D721Med (cell line): Measurements from ENCODE around the gene AP2A2.

ENCODE experiments used
- DNase-seq: peaks from one replicate; pipeline ENCODE4 v3.0.0; 2011; ENCODE audit warnings: low spot score; ENCODE audit not compliant: insufficient read length
- FAIRE-seq: peaks from 2 replicates; lab custom pipeline; 2011; peaks lifted over from hg19 to GRCh38; lab: Jason Lieb, UNC
- TF ChIP-seq, protein P1 (sequence below): IDR thresholded peaks from 2 replicates; pipeline ENCODE4 v1.5.1; 2012; ENCODE audit warnings: mild to moderate bottlenecking, control low read depth; ENCODE audit not compliant: insufficient read depth; ENCODE audit errors: missing control alignments

The AP2A2 gene

DNA sequence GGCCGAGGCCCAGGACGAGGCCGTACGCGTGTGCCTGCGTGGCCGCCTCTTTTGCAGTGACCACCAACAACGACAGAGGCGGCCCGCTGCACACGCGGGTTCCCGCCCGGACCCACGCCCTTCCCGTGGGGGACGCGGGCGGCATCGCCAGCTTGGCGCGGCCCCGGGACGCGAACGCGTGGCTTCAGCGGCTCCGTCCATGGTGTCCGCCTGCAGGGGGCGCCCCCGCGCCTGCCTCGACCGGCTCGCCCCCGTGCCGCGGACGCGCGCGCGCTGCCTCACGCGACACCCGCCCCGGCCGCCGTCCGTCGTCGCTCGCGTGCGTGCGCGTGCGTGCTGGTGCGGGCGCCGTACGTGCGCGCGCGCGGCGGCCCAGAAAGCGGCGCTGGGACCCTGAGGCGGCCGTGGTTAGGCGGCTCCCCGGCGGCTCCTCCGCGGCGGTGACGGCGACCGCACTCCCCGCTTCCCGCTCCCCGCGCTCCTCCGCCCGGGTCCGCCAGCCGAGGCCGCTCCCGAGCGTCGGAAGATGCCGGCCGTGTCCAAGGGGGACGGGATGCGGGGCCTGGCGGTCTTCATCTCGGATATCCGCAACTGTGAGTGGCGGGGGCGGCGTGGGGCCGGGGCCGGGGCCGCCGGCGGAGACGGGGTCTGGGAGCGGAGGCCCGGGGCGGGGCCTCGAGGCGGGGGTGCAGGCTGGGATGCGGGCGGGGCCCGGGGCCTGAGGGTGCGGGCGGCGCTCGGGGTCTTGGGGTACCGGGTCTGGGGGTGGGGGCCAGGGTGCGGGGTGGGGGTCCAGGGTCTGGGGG, at the start of gene AP2A2:
TSS of gene AP2A2 (plus strand) at position 375 of the 806 bp plus-strand sequence. CDS start at position 527, 152 bp downstream.
- DNase-seq (peak; percentile 37), FAIRE-seq (no peak)
- TF ChIP-seq, protein P1, sequence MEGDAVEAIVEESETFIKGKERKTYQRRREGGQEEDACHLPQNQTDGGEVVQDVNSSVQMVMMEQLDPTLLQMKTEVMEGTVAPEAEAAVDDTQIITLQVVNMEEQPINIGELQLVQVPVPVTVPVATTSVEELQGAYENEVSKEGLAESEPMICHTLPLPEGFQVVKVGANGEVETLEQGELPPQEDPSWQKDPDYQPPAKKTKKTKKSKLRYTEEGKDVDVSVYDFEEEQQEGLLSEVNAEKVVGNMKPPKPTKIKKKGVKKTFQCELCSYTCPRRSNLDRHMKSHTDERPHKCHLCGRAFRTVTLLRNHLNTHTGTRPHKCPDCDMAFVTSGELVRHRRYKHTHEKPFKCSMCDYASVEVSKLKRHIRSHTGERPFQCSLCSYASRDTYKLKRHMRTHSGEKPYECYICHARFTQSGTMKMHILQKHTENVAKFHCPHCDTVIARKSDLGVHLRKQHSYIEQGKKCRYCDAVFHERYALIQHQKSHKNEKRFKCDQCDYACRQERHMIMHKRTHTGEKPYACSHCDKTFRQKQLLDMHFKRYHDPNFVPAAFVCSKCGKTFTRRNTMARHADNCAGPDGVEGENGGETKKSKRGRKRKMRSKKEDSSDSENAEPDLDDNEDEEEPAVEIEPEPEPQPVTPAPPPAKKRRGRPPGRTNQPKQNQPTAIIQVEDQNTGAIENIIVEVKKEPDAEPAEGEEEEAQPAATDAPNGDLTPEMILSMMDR, result peak; percentile 59

DNA sequence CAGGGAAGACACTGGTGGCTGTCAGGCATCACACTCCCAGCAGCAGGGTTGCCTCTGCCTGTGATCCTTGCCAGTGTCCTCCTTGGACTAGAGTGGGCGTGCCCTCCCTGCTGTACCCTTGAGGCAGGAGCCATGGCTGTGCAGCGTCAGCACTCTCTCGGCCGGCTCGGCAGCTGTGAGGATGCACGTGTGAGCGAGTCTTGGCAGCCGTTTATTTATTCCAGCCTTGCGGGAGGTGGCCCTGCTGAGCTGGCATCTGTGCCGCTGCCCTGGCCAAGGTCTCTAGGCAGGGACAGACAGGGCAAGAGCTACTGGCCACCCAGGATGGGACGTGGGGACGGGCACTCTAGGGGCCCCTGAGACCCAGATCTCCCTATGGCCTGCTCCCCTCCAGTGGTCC, 49.1 kb upstream of the AP2A2 start:
- FAIRE-seq (no peak), DNase-seq (no peak)
- TF ChIP-seq, protein P1, result no peak

DNA sequence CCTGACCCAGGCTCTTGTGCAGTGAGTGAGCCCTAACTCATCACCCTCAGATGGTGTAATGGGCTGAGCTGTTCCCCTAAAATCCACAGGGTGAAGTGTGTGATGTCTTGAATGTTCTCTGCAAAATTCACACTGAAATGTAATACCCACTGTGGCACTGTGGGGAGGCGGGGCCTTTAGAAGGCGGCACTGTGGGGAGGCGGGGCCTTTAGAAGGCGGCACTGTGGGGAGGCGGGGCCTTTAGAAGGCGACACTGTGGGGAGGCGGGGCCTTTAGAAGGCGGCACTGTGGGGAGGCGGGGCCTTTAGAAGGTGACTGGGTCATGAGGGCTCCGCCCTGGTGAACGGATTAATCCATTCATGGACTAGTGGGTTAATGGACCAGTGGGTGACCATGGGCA, 48.1 kb upstream of the AP2A2 start:
- TF ChIP-seq, protein P1, result no peak
- no peak for FAIRE-seq
- DNase-seq, result no peak

DNA sequence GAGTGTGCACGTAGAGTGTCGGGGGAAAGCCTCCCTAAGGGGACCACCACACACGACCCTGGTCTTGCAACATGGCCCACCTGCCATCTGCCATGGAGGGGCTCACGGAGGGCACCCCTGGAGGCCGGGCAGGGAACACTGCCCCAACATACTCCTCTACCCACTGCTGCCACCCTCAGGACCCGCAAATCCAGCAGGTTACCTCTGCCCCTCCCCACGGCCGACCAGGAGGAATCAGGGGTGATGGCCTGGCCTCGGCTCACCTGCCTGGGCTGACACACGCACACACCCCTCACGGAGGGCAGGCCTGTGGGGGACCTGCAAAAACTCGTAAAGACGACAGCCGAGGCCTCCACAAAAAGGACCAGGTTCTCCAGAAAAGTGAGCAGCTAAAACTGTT, 45.2 kb upstream of the AP2A2 start:
- FAIRE-seq, result no peak
- TF ChIP-seq, protein P1, result no peak
- no peak for DNase-seq

DNA sequence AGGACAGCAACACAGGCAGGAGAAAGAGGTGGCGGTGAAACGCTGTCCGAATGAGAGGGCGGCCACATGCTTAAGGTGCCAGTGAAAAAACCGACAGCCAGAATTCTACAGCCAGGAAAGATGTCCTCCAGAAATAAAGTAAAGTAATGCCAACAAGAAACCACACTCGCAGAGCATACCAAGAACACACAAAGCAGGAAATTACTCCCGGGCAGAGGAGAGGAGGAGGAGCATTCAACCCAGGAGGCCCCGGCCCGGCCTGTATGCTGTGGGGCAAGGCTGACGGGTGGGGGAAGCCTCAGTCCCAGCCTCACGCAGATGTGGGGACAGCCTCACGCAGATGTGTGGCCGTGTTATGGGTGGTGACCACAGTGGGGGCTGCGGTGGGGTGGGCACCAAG, 43.1 kb upstream of the AP2A2 start:
- no peak for DNase-seq
- TF ChIP-seq, protein P1, result no peak
- FAIRE-seq, result no peak

DNA sequence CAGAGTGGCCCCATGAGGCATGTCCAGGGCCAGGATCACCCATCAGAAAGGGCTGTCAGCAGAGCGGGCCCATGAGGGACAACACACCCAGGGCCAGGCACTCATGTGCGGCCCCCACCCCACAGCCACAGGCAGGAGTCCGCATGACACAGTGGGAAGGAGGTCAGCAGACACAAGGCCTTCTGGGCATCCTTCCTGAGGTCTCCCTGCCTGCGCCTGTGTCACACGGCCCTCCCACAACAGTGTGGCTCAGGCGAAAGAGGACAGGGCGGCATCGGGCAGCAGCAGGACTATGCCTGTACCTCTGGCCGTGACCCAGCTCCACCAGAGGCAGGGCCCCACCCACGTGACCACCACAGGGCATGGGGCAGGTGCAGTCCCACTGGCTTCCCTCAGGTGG, 42.1 kb upstream of the AP2A2 start:
- FAIRE-seq (no peak), DNase-seq (no peak)
- TF ChIP-seq, protein P1, result no peak

DNA sequence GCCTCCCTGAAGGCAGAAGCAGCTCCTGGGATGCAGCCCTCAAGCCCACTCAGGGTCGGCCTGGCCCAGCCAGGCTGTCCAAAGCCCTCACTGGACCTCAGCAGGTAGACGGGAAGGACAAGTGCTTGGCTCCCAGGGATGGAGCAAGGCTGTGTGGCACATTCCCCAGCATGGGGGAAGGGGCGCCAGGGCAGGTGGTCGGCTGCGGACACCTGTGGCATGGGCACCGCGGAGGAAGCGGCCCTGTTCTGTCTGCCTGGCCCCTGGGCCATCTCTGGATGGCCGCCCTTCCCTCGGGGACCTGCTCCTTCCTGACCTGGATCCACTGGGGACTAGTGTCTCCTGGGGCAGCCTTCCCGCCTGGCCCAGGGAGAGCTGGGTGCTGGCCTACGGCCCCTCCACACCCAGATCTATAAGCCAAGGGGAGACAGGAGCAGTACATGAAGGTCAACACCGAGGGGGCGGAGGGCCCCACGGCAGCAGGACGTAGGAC, 41.0 kb upstream of the AP2A2 start:
- TF ChIP-seq, protein P1, result no peak
- no peak for FAIRE-seq
- DNase-seq, result no peak
